ENCODE results near the gene LPCAT1.

DNA sequence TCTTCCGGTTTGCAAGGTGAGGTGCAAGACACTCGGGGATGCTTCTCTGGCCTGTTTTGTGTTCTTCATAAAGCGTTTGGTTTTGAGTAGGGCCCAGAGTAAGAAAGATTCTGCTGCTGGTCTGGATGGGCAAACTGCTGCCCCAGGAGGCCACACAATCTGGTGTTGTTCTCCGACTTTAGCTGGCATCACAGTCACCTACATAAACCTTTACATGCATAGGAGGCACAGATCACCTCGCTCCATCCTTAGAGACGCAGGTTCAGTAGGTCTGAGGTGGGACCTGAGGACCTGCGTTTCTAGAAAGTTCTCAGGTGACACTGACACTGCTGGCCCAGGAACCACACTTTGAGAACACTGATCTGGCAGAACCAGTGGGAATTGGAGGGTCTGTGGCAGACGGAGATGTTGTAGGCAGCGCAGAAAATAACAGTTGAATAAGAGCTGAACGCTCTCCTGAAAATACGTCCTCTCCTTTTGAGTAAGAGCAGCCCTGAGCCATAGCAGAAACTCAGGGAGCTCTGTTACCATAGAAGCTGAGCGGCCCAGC, 74.6 kb downstream of the LPCAT1 start:
- TF ChIP-seq, protein P1, sequence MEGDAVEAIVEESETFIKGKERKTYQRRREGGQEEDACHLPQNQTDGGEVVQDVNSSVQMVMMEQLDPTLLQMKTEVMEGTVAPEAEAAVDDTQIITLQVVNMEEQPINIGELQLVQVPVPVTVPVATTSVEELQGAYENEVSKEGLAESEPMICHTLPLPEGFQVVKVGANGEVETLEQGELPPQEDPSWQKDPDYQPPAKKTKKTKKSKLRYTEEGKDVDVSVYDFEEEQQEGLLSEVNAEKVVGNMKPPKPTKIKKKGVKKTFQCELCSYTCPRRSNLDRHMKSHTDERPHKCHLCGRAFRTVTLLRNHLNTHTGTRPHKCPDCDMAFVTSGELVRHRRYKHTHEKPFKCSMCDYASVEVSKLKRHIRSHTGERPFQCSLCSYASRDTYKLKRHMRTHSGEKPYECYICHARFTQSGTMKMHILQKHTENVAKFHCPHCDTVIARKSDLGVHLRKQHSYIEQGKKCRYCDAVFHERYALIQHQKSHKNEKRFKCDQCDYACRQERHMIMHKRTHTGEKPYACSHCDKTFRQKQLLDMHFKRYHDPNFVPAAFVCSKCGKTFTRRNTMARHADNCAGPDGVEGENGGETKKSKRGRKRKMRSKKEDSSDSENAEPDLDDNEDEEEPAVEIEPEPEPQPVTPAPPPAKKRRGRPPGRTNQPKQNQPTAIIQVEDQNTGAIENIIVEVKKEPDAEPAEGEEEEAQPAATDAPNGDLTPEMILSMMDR (IDR thresholded peaks at IDR 0.05) = no peak
- TF ChIP-seq POLR2A (IDR thresholded peaks at IDR 0.05) = no peak

Data from Peyer's patch (tissue), 4 donors.